ENCODE measurements around the gene CD99.

GRCh38 chrX:2718821-2719220 is 27.7 kb downstream of the CD99 start:
- TF ChIP-seq, protein P1, sequence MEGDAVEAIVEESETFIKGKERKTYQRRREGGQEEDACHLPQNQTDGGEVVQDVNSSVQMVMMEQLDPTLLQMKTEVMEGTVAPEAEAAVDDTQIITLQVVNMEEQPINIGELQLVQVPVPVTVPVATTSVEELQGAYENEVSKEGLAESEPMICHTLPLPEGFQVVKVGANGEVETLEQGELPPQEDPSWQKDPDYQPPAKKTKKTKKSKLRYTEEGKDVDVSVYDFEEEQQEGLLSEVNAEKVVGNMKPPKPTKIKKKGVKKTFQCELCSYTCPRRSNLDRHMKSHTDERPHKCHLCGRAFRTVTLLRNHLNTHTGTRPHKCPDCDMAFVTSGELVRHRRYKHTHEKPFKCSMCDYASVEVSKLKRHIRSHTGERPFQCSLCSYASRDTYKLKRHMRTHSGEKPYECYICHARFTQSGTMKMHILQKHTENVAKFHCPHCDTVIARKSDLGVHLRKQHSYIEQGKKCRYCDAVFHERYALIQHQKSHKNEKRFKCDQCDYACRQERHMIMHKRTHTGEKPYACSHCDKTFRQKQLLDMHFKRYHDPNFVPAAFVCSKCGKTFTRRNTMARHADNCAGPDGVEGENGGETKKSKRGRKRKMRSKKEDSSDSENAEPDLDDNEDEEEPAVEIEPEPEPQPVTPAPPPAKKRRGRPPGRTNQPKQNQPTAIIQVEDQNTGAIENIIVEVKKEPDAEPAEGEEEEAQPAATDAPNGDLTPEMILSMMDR (IDR thresholded peaks at IDR 0.05) = no peak
- no peak for TF ChIP-seq RXRA (IDR thresholded peaks at IDR 0.05; ENCODE audit: borderline replicate concordance, low read depth)
- no peak for TF ChIP-seq POLR2AphosphoS5 (IDR thresholded peaks at IDR 0.05; ENCODE audit: low read depth, low read length)
- no peak for TF ChIP-seq CHD2 (IDR thresholded peaks at IDR 0.05; ENCODE audit: low read length, partially characterized antibody)
- no peak for TF ChIP-seq EZH2phosphoT487 (IDR thresholded peaks at IDR 0.05; ENCODE audit: borderline replicate concordance, low read depth)
- TF ChIP-seq, protein P2, sequence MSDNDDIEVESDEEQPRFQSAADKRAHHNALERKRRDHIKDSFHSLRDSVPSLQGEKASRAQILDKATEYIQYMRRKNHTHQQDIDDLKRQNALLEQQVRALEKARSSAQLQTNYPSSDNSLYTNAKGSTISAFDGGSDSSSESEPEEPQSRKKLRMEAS (IDR thresholded peaks at IDR 0.05; ENCODE audit: low read depth) = no peak
- TF ChIP-seq TAF1 (IDR thresholded peaks at IDR 0.05; ENCODE audit: borderline replicate concordance, low read depth, low read length) = no peak
- no peak for TF ChIP-seq FOXM1 (IDR thresholded peaks at IDR 0.05; ENCODE audit: low read depth)
- no peak for TF ChIP-seq TEAD4 (IDR thresholded peaks at IDR 0.05; ENCODE audit: borderline replicate concordance, insufficient read depth)
- TF ChIP-seq REST (IDR thresholded peaks at IDR 0.05; ENCODE audit: low read depth, low read length) = no peak
